Keratinocyte (primary cell): ENCODE measurements around the gene MYOD1. TPM values are rescaled to one million over a fixed set of nuclear protein-coding genes. Genes with fewer than 3 reads are reported as not detected.

Source experiments
- DNase-seq: peaks from one replicate; pipeline ENCODE4 v3.0.0-alpha.2; 2011; ENCODE audit warnings: low read depth, missing footprints, low spot score
- FAIRE-seq: peaks from 2 replicates; lab custom pipeline; 2011; peaks lifted over from hg19 to GRCh38; lab: Jason Lieb, UNC
- H2AFZ ChIP-seq: 2 replicates; pipeline ENCODE4 v1.6.0; 2012; ENCODE audit warnings: low read length, control low read depth, inconsistent platforms; ENCODE audit not compliant: control insufficient read depth
- H3K27ac ChIP-seq: 2 replicates; pipeline ENCODE4 v1.5.1; 2011; ENCODE audit warnings: low read length; ENCODE audit not compliant: control insufficient read depth, insufficient read depth
- H3K27me3 ChIP-seq: 3 replicates; pipeline ENCODE4 v1.6.0; 2011; ENCODE audit warnings: low read length; ENCODE audit not compliant: control insufficient read depth, insufficient read depth; ENCODE audit errors: extremely low read depth
- H3K36me3 ChIP-seq, 2 experiments: 2 replicates in 1 of 2; 3 replicates in 1 of 2; pipeline ENCODE4 v1.5.1; 2011; ENCODE audit warnings: low read length in 2 of 2, mild to moderate bottlenecking in 1 of 2; ENCODE audit not compliant: control insufficient read depth in 2 of 2, insufficient read depth in 2 of 2; ENCODE audit errors: extremely low read depth in 1 of 2
- H3K4me1 ChIP-seq: 3 replicates; pipeline ENCODE4 v1.5.1; 2011; ENCODE audit warnings: low read length; ENCODE audit not compliant: control insufficient read depth, insufficient read depth; ENCODE audit errors: extremely low read depth
- H3K4me2 ChIP-seq: 3 replicates; pipeline ENCODE4 v1.6.0; 2011; ENCODE audit warnings: low read depth, low read length; ENCODE audit not compliant: control insufficient read depth, insufficient read depth; ENCODE audit errors: extremely low read depth
- H3K4me3 ChIP-seq, 3 experiments: fragments of 200-600 bp in 1 of 3; sonication (generic) in 1 of 3; 2 replicates in 2 of 3; 3 replicates in 1 of 3; pipeline ENCODE4 v1.5.1; 2011 to 2016; ENCODE audit warnings: low read length in 3 of 3, mild to moderate bottlenecking in 3 of 3, control low read depth in 2 of 3, inconsistent platforms in 1 of 3, low read depth in 1 of 3, mixed read lengths in 1 of 3, mixed run types in 1 of 3, moderate library complexity in 1 of 3; ENCODE audit not compliant: control insufficient read depth in 2 of 3, insufficient read depth in 2 of 3; ENCODE audit errors: extremely low read depth in 1 of 3
- H3K79me2 ChIP-seq: 2 replicates; pipeline ENCODE4 v1.6.0; 2012; ENCODE audit warnings: low read length; ENCODE audit not compliant: control insufficient read depth, insufficient read depth
- H3K9ac ChIP-seq: 3 replicates; pipeline ENCODE4 v1.6.0; 2011; ENCODE audit warnings: low read length; ENCODE audit not compliant: control insufficient read depth, insufficient read depth; ENCODE audit errors: extremely low read depth
- H3K9me1 ChIP-seq: 3 replicates; pipeline ENCODE4 v1.6.0; 2011; ENCODE audit warnings: low read length; ENCODE audit not compliant: control insufficient read depth, insufficient read depth; ENCODE audit errors: extremely low read depth
- H3K9me3 ChIP-seq: 2 replicates; pipeline ENCODE4 v1.5.1; 2012; ENCODE audit warnings: low read depth, low read length; ENCODE audit not compliant: control insufficient read depth
- H4K20me1 ChIP-seq: 3 replicates; pipeline ENCODE4 v1.6.0; 2011; ENCODE audit warnings: low read length; ENCODE audit not compliant: control insufficient read depth, insufficient read depth; ENCODE audit errors: extremely low read depth
- EZH2 ChIP-seq: IDR thresholded peaks from one replicate; pipeline ENCODE4 v1.6.1; 2012; ENCODE audit warnings: inconsistent platforms, mild to moderate bottlenecking, low read length, moderate library complexity
- dilution Hi-C: fragments of 300-500 bp; cut with MboI; formaldehyde crosslinking; loops from one replicate; pipeline ENCODE4 v1.7.0; 2020; ENCODE audit warnings: low sequenced_read_pairs; ENCODE audit not compliant: extremely low pct_ligation_motif_present
- polyA plus RNA-seq, 5 experiments: library from polyadenylated mRNA; depleted of rRNA in 3 of 5; stranded (reverse) in 3 of 5; stranded (forward) in 1 of 5; unstranded in 1 of 5; fragments of >200 nt; gene quantifications; 1 replicate in 1 of 5; 2 replicates in 3 of 5; 3 replicates in 1 of 5; pipeline versions ENCODE4 v1.2.1 to v1.2.3, GENCODE V29; 2011 to 2012; ENCODE audit warnings: missing spikeins in 2 of 5, low read depth in 1 of 5, low replicate concordance in 1 of 5
- TF ChIP-seq, protein P1 (sequence below), 3 experiments: IDR thresholded peaks in 1 of 3; conservative IDR thresholded peaks in 1 of 3; optimal IDR thresholded peaks in 1 of 3; 2 replicates in 2 of 3; 3 replicates in 1 of 3; pipeline versions ENCODE3 to v1.5.1; 2011; ENCODE audit warnings: low read length in 3 of 3, mild to moderate bottlenecking in 3 of 3, moderate library complexity in 2 of 3, control low read depth in 1 of 3, inconsistent platforms in 1 of 3; ENCODE audit not compliant: insufficient read depth in 2 of 3; ENCODE audit errors: extremely low read depth in 1 of 3

MYOD1 gene
- polyA plus RNA-seq, 1 donor (not counting 4 experiments of a cell fraction or from before 2014, with no cell fraction given) = not detected

DNA sequence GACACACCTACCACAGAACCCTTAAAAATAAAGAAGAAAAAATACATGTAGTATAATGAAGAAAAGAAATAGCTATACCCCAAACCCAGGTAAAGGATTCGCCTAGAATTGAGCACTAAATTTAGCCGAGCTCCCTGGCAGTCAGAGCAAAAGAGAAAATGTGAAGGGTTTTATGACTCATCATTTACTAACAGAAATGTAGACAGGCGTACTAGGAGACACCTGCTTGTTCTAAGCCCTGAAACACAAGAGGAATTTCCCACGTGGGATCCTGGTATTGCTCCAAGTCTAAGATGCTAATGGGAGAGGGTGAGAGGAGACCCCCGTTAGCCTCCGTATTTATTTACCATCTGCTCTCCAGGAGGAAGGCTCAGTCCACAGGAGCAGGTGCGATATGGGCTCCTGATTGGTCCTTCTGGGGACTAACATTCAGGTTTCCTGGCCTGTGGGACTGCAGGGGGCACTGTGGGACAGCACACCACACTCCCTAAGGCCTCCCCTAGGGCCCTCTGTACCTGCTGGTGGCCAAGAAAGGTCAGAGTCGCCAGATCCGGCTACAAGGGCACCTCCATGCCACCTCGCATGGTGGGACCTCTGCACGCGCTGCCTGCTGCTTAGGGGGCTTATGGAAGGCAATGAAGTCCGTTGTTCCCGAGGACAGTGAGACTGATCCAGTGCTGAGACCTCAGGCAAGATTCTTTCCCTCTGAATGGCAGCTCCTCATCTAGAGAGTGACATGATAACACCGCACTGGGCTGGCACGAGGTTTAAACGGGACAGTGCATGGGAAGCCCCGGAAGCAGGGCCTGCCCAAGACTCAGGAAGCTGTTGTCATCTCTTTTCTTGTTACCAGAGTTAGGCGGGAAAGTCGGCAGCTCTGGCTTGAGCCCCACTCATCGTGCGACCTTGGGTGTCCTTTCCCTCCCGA is 41.0 kb downstream of the MYOD1 start:
- Histone ChIP-seq H3K4me2 (no peak overlapping the region), H3K79me2 (no peaks in the 10 kb centered on the region), H3K9me3 (no peaks in the 10 kb centered on the region), H3K9ac (no peak overlapping the region), H3K9me1 (no peaks in the 10 kb centered on the region), H4K20me1 (no peaks in the 10 kb centered on the region), H2AFZ (no peak overlapping the region), H3K4me1 (no peaks in the 10 kb centered on the region), H3K36me3 (no peaks in the 10 kb centered on the region), H3K27me3 (no peaks in the 10 kb centered on the region), H3K27ac (no peak overlapping the region), H3K4me3 (no peak overlapping the region)
- no peak for FAIRE-seq
- TF ChIP-seq EZH2 = no peak
- TF ChIP-seq, protein P1, sequence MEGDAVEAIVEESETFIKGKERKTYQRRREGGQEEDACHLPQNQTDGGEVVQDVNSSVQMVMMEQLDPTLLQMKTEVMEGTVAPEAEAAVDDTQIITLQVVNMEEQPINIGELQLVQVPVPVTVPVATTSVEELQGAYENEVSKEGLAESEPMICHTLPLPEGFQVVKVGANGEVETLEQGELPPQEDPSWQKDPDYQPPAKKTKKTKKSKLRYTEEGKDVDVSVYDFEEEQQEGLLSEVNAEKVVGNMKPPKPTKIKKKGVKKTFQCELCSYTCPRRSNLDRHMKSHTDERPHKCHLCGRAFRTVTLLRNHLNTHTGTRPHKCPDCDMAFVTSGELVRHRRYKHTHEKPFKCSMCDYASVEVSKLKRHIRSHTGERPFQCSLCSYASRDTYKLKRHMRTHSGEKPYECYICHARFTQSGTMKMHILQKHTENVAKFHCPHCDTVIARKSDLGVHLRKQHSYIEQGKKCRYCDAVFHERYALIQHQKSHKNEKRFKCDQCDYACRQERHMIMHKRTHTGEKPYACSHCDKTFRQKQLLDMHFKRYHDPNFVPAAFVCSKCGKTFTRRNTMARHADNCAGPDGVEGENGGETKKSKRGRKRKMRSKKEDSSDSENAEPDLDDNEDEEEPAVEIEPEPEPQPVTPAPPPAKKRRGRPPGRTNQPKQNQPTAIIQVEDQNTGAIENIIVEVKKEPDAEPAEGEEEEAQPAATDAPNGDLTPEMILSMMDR (optimal IDR thresholded peaks at IDR 0.05 in 1 of 3, IDR thresholded peaks at IDR 0.05 in 1 of 3, conservative IDR thresholded peaks at IDR 0.05 in 1 of 3; ENCODE audit: extremely low read depth in 1 of 3, insufficient read depth in 2 of 3, low read length in 3 of 3) = peak; percentile 43 to 75 (median 52)
- no peak for DNase-seq
- dilution Hi-C loops = no loop called here

DNA sequence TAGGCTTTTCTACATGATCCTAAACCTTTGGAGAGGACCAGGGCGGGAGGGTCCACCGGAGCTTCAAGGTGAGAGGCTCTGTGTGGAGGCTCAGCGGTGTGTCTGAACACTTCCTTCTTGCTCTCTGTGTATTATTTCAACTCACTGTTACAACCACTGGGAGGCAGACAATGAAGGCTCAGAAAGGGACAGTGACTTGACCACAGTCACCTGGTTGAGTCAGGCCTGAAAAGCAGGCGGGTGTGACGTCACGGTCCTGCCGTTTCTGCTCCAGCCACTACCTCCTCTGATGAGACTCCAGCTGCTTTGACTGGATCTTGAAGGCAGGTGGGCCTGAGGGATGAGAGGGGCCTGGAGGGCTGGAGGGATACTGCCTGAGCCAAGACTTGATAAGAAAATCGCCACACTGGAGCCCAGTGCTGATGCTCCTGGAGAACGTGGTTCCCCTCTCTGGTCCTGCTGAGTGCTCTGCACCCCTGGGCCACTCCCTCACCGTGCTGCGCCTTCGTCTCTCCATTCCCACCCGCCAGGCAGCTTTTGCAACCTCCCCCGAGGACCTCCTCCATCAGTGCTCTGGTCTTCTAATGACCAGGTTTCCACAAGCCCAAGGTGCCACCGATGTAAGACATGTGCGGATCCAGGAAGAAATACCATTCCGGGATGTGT is 43.1 kb downstream of the MYOD1 start:
- TF ChIP-seq, protein P1 (optimal IDR thresholded peaks at IDR 0.05 in 1 of 3, IDR thresholded peaks at IDR 0.05 in 1 of 3, conservative IDR thresholded peaks at IDR 0.05 in 1 of 3; ENCODE audit: extremely low read depth in 1 of 3, insufficient read depth in 2 of 3, low read length in 3 of 3) = peak in 1 of 3 experiments; percentile 19
- TF ChIP-seq EZH2 = no peak
- Histone ChIP-seq H3K4me1 (no peaks in the 10 kb centered on the region), H3K79me2 (no peaks in the 10 kb centered on the region), H3K4me2 (no peak overlapping the region), H3K36me3 (no peaks in the 10 kb centered on the region), H3K27ac (no peak overlapping the region), H3K9me3 (no peaks in the 10 kb centered on the region), H3K9ac (no peak overlapping the region), H3K9me1 (no peaks in the 10 kb centered on the region), H4K20me1 (no peaks in the 10 kb centered on the region), H2AFZ (no peak overlapping the region), H3K27me3 (no peaks in the 10 kb centered on the region), H3K4me3 (no peak overlapping the region)
- FAIRE-seq = no peak
- no peak for DNase-seq
- dilution Hi-C loops = no loop called here
